Heart left ventricle (tissue), 13 donors: Measurements from ENCODE around the gene MACF1.

Experiments used
- POLR2A ChIP-seq, 2 donors: fragments of 450-650 bp; IDR thresholded peaks; one replicate each; pipeline ENCODE4 v1.6.1; 2017; ENCODE audit warnings: antibody characterized with exemption in 2 of 2, mild to moderate bottlenecking in 2 of 2, moderate library complexity in 2 of 2
- TF ChIP-seq, protein P1 (sequence below), 12 donors: fragments of 200-600 bp; sonication (generic) in 4 of 12; IDR thresholded peaks; one replicate each; pipeline versions ENCODE4 v1.5.0 to v1.8.0; 2018 to 2022; ENCODE audit warnings: antibody characterized with exemption in 12 of 12, mild to moderate bottlenecking in 5 of 12
- donor health status: ischemic (EF 13 %, LVEDD 7.1; RV severe dilation, severe dysfunction).
- donor health status: DM: no; HTN: yes; CAD: no.
- donor health status: DM: no; HTN: no; CAD: no.
- donor health status: ischemic (EF 25% LVEDD 6.9; RV normal size, moderate dysfunction).
- donor health status: ischemic (EF 25% LVEDD 5.7; RV mildly dilated, moderate dysfunction).
- donor health status: ischemic (EF 35%, LVEDD 5.7; RV mildly dilated, moderate dysfunction).
- donor health status: nonischemic (EF 11% LVEDD 7.7; RV severe dilation, severe dysfunction).
- donor health status: DM: yes; HTN: yes; CAD: no.
- donor health status: PGD.
- donor health status: ischemic (EF 29% LVEDD 5.4; RV normal size, mild dysfunction).
- donor health status: nonischemic (EF 23%, LVEDD 6.1; RV moderate dilation, normal function).

DNA sequence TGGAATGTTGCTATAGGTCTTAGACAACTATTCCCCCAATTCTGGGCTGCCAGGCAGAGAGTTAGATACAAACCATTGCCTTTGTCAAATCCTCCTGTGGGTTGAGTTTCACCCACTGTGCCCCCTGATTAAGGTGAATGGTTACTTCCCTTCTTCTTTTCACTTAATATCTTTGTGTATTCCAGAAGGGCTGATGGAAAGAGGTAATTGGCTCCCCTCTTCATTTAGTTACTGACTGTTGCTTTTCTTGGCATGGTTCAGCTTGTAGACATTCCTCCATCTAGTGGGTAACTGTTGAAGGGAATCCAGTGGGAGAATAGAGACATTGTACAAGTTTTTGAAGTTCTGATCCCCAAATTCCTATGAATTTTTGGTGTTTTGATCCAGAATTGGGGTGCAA, 43.8 kb upstream of the MACF1 start:
- TF ChIP-seq, protein P1, sequence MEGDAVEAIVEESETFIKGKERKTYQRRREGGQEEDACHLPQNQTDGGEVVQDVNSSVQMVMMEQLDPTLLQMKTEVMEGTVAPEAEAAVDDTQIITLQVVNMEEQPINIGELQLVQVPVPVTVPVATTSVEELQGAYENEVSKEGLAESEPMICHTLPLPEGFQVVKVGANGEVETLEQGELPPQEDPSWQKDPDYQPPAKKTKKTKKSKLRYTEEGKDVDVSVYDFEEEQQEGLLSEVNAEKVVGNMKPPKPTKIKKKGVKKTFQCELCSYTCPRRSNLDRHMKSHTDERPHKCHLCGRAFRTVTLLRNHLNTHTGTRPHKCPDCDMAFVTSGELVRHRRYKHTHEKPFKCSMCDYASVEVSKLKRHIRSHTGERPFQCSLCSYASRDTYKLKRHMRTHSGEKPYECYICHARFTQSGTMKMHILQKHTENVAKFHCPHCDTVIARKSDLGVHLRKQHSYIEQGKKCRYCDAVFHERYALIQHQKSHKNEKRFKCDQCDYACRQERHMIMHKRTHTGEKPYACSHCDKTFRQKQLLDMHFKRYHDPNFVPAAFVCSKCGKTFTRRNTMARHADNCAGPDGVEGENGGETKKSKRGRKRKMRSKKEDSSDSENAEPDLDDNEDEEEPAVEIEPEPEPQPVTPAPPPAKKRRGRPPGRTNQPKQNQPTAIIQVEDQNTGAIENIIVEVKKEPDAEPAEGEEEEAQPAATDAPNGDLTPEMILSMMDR (IDR thresholded peaks at IDR 0.05) = peak in 3 of 12 donors; percentile 9 to 24 (median 11)
- TF ChIP-seq POLR2A (IDR thresholded peaks at IDR 0.05) = no peak
